ENCODE data around the gene C9orf50.
A peak's percentile ranks its signal among the peaks of the same experiment; 100 is the strongest.

The C9orf50 gene

GRCh38 chr9:129629251-129629820 lies 8.4 kb upstream of the C9orf50 start:
- DNase-seq = no peak

GRCh38 chr9:129628709-129629108 lies 7.8 kb upstream of the C9orf50 start:
- DNase-seq = no peak

GRCh38 chr9:129627556-129628440 lies 6.9 kb upstream of the C9orf50 start:
- DNase-seq = no peak

- DNase-seq = peak; percentile 44 to 48
Measured at GRCh38 chr9:129626625-129627284, 5.9 kb upstream of the C9orf50 start.

- peak; percentile 92 to 94 for DNase-seq
Measured at GRCh38 chr9:129626079-129626624, 5.3 kb upstream of the C9orf50 start, which contains the start of gene NTMT1. TSS of gene NTMT1 (plus strand) at chr9:129626163. CDS start at chr9:129632704, 6,541 bp downstream.

GRCh38 chr9:129624947-129625346 lies 4.0 kb upstream of the C9orf50 start:
- DNase-seq = peak; percentile 63 to 71

- DNase-seq = peak; percentile 70 to 75
Measured at GRCh38 chr9:129624168-129624759, 3.4 kb upstream of the C9orf50 start.

- DNase-seq = no peak
Measured at GRCh38 chr9:129623331-129623730, 2.4 kb upstream of the C9orf50 start.

- DNase-seq = no peak
Measured at GRCh38 chr9:129619787-129620668, 873 bp downstream of the C9orf50 start.

GRCh38 chr9:129617167-129617566 lies 3.7 kb downstream of the C9orf50 start:
- no peak for DNase-seq

GRCh38 chr9:129615407-129616285 lies 5.3 kb downstream of the C9orf50 start:
- DNase-seq = no peak

GRCh38 chr9:129614932-129615331 lies 6.0 kb downstream of the C9orf50 start:
- no peak for DNase-seq

- DNase-seq = no peak
Measured at GRCh38 chr9:129613520-129614175, 7.3 kb downstream of the C9orf50 start.

GRCh38 chr9:129612815-129613519 lies 7.9 kb downstream of the C9orf50 start:
- DNase-seq = no peak

- no peak for DNase-seq
Measured at GRCh38 chr9:129612123-129612522, 8.8 kb downstream of the C9orf50 start.

- no peak for DNase-seq
Measured at GRCh38 chr9:129611307-129611800, 9.5 kb downstream of the C9orf50 start.

GRCh38 chr9:129610473-129611306 lies 10.2 kb downstream of the C9orf50 start:
- DNase-seq = peak; percentile 70 to 71

GRCh38 chr9:129610213-129610472 lies 10.8 kb downstream of the C9orf50 start:
- DNase-seq = peak in 1 of 2 donors; percentile 24

All from CD4-positive, alpha-beta T cell treated with Interleukin-4 for 1 hour (primary cell).